GM18526 (cell line): ENCODE data around the gene DNAH10.

Source experiments
- POLR2A ChIP-seq: IDR thresholded peaks from 3 replicates; pipeline ENCODE4 v1.6.1; 2011; ENCODE audit not compliant: insufficient read length; ENCODE audit errors: extremely low read depth

Gene DNAH10

GRCh38 chr12:123801573-123802178, 39.6 kb downstream of the DNAH10 start:
- TF ChIP-seq POLR2A, result no peak

DNA sequence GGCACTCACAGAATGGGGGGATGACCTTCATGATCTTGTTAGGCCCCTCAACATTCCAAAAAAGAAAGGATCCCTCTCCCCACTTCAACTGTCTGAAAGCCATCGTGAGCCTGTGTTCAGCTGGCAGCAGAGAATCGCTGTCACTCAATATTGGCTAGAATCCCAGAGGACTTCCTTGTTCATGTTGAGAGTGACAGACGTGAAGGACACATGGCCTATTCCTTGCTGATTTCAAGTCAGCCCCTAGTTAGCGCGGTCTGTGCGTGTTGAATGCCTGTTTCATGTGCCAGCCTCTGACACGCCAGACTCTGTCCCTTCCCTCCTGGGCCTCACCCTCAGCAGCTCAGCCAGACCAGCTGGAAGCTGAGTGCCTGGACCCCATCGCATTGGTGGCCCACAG, 43.1 kb downstream of the DNAH10 start:
- no peak for TF ChIP-seq POLR2A

DNA sequence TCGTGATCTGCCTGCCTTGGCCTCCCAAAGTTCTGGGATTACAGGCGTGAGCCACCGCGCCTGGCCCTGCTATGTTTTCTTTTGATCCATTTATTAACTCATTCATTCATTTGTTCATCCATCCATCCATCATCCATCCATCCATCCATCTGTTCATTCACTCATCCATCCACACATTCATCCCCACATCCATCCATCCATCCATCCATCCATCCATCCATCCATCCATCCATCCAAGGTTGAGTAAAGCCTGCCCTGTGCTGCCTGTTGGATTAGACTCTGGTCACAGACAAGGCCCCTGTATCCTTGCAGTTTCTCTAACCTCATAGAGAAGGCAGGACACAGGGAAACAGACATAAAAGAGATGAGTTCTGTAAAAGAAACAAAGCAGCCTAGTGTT, 44.9 kb downstream of the DNAH10 start:
- no peak for TF ChIP-seq POLR2A

- no peak for TF ChIP-seq POLR2A
Measured at GRCh38 chr12:123807670-123808069, 45.6 kb downstream of the DNAH10 start.

GRCh38 chr12:123808167-123808566, 46.1 kb downstream of the DNAH10 start:
- TF ChIP-seq POLR2A, result no peak

DNA sequence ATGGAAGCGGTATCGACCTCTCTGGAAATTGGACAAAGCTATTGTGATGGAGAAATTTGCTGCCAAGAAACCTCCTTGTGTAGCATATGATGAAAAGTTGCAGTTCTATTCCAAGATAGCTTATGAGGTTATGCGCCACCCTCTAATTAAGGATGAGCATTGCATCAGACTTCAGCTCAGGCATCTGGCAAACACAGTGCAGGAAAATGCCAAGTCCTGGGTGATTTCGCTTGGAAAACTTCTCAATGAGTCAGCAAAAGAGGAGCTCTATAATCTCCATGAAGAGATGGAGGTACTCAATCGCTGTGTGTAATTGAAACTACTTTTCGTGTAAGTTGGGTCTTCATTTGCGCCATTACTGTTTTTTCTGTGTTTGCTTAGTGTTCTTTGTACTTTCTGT, 51.2 kb downstream of the DNAH10 start:
- TF ChIP-seq POLR2A, result no peak

- no peak for TF ChIP-seq POLR2A
Measured at GRCh38 chr12:123815968-123816367, 53.9 kb downstream of the DNAH10 start.

DNA sequence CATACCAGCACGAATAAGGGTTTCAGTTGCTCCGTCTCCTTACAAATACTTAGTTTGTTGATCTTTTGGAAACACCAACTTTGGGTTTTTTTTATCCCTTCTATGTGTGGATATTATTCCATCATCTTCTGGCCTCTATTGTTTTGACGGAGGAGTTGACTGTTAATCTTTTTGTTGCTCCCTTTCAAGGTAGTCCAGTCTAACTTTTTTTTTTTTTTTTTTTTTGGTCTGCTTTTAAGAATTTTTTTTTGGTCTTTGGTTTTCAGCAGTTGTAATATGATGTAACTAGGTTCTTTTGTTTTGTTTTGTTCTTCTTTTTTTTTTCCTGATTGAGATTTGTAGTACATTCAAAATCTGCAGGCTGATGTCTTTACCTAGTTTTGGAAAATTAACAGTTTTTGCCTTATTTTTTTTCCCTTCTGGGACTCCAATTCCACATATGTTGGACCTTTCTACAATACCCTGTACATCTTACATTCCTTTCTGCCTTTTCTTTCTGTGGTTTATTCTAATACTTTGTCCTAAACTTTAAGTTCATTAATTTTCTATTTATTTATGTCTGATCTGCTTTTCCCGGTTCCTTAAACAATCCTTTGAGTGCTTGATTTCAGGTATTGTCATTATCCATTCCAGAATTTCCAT, 54.9 kb downstream of the DNAH10 start:
- no peak for TF ChIP-seq POLR2A

DNA sequence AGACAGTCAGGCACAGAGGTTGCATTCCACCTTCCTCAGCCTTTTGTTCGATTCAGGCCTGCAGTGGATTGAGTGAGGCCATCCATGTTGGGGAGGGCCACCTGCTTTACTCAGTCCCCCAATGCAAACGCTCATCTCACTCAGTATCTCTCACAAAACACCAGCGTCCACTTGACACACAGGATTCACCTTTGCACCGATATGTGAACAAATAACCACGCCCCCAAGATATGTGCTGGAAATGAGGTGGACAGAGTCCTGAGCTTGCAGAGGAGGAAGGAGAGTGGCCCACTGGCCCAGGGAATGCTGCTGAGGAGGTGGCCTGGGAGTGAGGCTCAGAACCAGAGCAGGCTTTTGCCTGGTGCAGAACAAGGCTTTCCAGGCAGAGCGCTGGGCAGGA, 60.7 kb downstream of the DNAH10 start:
- TF ChIP-seq POLR2A, result no peak

GRCh38 chr12:123828120-123828519, 66.0 kb downstream of the DNAH10 start:
- no peak for TF ChIP-seq POLR2A

DNA sequence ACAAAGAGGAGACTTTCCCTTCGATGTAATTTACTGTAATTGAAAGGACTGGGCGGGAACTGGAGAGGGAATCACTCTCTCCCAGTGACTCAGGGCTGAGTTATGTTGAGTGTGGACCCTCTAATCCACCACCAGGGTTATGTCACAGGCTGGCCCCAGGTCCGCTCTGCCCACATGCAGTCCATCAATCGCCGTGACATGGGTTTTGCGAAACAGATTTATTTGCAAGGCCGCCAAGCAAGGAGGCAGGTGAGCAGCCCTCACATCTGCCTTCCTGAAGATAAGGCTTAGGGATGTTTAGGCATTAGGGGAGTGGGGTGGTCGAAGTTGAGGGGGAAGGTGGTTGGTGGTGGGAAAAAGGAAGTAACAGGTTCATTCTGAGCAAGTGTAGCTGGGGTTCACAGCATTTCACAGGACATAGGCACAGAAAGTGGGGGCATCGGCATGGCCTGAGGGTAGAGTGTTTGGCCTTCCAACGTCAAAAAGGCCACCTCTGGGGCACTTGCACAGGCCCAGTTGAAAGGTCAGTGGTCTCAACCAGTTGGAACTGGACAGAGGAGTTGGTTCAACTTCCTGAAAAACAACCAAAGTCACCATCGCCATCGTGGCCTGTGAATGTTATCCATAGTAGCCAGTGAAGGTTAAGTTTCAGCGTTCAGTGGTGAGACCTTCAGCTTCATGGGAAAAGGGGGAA, 66.9 kb downstream of the DNAH10 start:
- TF ChIP-seq POLR2A, result no peak

DNA sequence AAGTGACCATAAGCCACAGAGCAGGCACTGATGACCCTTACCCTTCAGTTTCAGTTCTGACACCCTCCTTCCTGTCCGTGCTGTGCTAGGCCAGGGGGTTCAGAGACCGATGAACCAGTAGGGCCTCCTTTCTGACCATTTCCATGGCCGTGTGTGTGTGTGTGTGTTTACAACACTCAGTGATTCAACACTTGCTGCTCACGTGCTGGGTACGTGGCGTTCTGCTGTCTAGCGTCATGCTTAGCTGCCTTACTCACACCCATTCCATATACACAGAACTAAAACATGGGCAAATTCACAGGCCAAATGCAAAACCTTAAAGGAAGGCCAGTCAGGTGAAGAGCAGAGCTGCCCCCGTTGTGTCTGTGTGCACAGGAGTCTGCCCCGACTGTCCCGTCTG, 67.5 kb downstream of the DNAH10 start:
- no peak for TF ChIP-seq POLR2A

- TF ChIP-seq POLR2A, result no peak
Measured at GRCh38 chr12:123830675-123831074, 68.6 kb downstream of the DNAH10 start.

DNA sequence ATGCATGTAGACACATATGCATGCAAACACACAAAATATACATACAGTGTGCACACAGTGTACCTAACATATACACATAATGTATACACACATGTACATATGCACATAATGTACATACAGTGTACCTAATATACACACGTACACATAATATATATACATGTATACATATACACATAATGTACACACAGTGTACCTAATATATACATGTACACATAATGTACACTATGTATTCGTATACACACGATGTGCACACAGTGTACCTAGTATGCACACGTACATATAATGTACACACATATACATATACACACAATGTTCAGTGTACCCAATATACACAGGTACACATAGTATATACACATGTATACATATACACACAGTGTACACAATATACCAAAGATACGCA, 70.0 kb downstream of the DNAH10 start:
- no peak for TF ChIP-seq POLR2A

- no peak for TF ChIP-seq POLR2A
Measured at GRCh38 chr12:123833830-123834229, 71.7 kb downstream of the DNAH10 start.

GRCh38 chr12:123834845-123835244, 72.7 kb downstream of the DNAH10 start:
- no peak for TF ChIP-seq POLR2A

DNA sequence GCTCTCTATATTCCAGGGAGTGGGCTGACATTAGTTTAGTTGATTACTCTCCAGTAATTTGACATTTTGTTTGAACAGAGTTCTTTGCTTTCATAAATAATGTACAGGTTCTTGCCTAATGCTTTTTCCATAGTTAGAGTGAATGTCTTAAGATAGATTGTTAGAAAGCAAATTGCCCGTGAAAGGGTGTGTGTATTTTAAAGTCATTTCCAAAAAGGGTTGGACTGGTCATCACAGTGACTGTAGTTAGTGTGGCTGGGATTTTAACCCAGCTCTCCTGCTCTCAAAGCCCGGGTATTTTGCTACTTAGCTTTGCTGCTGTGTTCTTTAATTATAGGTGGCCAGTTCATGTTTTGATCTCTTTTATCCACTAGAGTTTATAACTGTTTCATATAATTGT, 74.2 kb downstream of the DNAH10 start:
- TF ChIP-seq POLR2A, result no peak

DNA sequence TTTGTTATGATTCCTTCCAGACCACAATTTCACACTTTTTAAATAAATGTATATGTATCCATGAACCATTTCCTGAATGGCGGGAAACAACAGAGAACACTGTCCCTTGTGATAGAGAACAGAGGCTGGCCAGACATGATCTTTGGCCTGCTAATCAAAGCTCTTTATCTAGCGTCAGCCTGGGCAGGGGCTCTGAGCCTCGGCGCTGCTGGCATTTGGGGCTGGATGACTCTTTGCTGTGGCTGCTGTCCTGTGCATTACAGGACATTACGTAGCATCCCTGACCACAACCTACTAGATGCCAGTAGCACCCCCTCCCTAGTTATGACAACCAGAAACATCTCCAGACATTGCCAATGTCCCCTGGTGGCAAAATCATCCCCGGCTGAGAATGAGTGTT, 77.7 kb downstream of the DNAH10 start:
- TF ChIP-seq POLR2A, result no peak
